GM18507 (cell line): ENCODE results near the gene TUBB3.

Source experiments
- DNase-seq: peaks from one replicate; pipeline ENCODE4 v3.0.0; 2011; ENCODE audit warnings: low read depth; ENCODE audit not compliant: insufficient read length; ENCODE audit errors: extremely low spot score
- FAIRE-seq: peaks from 2 replicates; lab custom pipeline; 2011; peaks lifted over from hg19 to GRCh38; lab: Jason Lieb, UNC

Gene TUBB3

DNA sequence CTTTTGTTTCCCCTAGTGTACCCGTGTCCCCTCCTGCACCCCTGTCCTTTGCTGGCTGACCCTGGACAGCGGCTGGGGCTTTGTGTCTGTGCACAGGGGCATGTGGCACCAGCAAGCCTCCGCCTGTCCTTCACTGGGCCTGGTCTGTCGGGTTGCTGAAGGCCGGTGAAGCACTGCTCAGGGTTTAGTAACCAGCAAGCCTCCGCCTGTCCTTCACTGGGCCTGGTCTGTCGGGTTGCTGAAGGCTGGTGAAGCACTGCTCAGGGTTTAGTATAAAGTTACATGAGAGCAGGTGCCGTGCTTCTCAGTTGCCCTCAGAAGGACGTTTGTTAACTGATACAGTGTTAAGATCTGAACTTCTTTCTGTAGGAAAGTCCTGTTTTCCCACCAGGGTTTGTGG is 59.2 kb downstream of the TUBB3 start:
- FAIRE-seq (no peak), DNase-seq (no peak)

DNA sequence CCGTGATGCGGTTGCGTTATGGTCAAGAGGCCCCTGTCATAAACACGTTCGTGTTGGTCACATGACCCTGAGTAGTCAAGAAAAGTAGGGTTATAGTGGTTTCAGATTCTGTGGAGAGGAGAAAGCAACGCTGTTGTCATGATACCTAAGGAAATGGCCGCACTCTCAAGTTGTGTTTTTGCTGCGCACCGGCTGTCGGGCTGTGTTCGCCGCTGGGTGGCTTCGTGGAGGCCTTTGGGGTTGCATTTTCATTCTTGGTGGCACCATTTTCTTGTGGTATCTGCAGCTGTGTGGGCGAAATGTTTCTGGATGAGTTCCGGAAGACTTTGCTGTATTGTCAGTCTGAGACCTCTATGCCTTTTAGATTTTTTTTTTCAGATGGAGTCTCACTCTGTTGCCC is 60.4 kb downstream of the TUBB3 start:
- no peak for DNase-seq
- no peak for FAIRE-seq

DNA sequence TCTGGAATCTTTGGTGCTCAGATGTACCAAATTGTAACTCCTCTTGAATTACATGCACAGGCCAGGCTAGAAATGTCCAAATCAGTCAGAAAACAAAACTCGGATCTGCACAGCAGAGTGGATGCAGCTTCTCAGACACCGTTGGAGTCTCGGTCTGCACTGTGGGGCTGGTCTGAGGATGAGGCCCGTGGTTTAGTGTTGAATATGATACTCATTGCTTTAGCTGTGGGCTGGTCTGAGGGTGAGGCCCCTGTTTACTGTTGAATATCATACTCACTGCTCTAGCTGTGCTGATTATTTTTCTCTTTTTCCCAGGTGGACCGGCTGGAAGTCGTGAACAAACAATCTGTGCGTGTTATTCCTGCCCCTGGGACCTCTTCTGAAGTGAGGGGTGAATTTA is 61.1 kb downstream of the TUBB3 start:
- no peak for FAIRE-seq

DNA sequence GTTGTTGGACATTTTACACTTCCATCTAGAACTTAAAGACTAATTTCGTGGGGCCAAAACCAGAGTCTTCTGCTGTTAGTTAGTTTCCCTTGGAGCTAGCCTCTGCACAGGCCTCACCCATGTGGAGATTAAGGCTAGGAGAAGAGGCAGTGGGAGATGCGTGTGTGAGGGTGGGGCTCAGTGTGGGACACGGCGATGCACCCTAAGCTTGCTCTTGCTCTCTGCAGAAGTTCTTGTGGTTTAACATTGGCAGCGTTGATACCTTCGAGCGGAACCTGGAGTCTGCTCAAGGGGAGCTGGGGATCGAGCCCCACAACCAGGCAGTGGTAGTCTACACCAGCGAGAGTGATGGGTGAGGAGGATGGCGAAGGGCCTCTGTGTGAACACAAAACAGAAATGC is 62.1 kb downstream of the TUBB3 start:
- FAIRE-seq (no peak), DNase-seq (no peak)

More for the DNA sequence above, 61.1 kb downstream of the TUBB3 start:
- no peak for DNase-seq
